ENCODE results near the gene APAF1. TPM values are rescaled to one million over a fixed set of nuclear protein-coding genes. Genes with fewer than 3 reads are reported as not detected.

The APAF1 gene
- total and polyA plus RNA-seq, 10 of the 15 experiments (the other 5 are each of a cell fraction or from before 2014, with no cell fraction given), result 4.2 to 19.1 (median 14.2) TPM

DNA sequence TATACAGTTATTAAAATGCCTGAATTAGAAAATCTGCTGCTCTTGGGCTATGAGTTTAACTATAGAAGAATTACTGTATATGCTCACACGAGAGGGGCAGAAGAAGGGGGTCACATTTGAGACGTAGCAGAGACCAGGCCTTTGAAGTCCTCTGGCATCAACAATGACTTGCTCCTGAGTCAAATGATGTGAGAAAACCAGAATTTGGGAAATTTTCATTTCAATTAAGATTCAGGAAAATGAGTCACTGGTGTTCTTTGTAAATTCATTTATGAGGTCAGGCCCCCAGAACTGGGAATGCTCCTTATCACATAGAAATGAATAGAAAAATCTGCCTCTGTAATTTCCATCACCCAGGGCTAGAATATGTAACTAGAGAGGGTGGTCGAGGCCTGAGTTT lies 92.9 kb downstream of the APAF1 start (continued):
- TF ChIP-seq, protein P1, sequence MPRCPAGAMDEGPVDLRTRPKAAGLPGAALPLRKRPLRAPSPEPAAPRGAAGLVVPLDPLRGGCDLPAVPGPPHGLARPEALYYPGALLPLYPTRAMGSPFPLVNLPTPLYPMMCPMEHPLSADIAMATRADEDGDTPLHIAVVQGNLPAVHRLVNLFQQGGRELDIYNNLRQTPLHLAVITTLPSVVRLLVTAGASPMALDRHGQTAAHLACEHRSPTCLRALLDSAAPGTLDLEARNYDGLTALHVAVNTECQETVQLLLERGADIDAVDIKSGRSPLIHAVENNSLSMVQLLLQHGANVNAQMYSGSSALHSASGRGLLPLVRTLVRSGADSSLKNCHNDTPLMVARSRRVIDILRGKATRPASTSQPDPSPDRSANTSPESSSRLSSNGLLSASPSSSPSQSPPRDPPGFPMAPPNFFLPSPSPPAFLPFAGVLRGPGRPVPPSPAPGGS (IDR thresholded peaks at IDR 0.05; ENCODE audit: borderline replicate concordance, insufficient read depth, low read depth, low read length, poor library complexity, severe bottlenecking), result no peak
- TF ChIP-seq KAT2A (conservative IDR thresholded peaks at IDR 0.05; ENCODE audit: control insufficient read depth, low read depth, low read length) (no peak), EGR1 (IDR thresholded peaks at IDR 0.05; ENCODE audit: borderline replicate concordance in 1 of 2, low read depth in 2 of 2, low read length in 2 of 2) (no peak), IKZF1 (conservative IDR thresholded peaks at IDR 0.05) (no peak)
- TF ChIP-seq, protein P2, sequence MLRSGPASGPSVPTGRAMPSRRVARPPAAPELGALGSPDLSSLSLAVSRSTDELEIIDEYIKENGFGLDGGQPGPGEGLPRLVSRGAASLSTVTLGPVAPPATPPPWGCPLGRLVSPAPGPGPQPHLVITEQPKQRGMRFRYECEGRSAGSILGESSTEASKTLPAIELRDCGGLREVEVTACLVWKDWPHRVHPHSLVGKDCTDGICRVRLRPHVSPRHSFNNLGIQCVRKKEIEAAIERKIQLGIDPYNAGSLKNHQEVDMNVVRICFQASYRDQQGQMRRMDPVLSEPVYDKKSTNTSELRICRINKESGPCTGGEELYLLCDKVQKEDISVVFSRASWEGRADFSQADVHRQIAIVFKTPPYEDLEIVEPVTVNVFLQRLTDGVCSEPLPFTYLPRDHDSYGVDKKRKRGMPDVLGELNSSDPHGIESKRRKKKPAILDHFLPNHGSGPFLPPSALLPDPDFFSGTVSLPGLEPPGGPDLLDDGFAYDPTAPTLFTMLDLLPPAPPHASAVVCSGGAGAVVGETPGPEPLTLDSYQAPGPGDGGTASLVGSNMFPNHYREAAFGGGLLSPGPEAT (IDR thresholded peaks at IDR 0.05; ENCODE audit: low read depth), result no peak

DNA sequence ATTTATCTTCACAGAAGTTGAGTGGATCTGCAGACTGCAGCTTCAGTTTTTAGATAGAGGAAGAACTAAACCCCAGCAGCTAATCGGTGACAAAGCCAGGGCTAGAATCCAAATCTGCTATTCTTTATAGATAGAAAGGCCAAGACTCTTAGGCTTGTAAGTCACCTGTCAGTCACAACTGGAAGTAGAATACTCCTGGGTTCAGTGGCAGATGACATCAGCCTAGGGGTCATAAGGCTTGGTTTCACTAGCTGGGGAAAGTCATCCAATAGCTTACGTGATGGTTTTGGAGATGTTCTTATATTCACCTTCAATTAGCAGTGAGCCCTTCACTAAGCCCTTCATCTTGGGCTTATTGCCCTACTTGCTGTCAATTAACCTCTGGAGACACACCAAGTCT lies 93.4 kb downstream of the APAF1 start:
- Histone ChIP-seq H3K79me2 (ENCODE audit: control insufficient read depth, insufficient read depth, low read length) (no peaks in the 10 kb centered on the region), H3K27ac (ENCODE audit: control insufficient read depth, insufficient read depth) (no peak overlapping the region), H3K4me2 (ENCODE audit: control insufficient read depth, insufficient read depth) (no peak overlapping the region), H3K36me3 (ENCODE audit: control insufficient read depth in 2 of 2, insufficient read depth in 2 of 2, low read length in 1 of 2) (no peaks in the 10 kb centered on the region; a peak in 2 of 4 replicates), H3K9me3 (replicated peaks; ENCODE audit: control insufficient read depth, insufficient read depth, low read length) (no peaks in the 10 kb centered on the region), H4K20me1 (ENCODE audit: control insufficient read depth, insufficient read depth) (no peaks in the 10 kb centered on the region), H3K27me3 (replicated peaks in 1 of 2; ENCODE audit: control insufficient read depth in 2 of 2, insufficient read depth in 2 of 2, low read length in 1 of 2) (no peaks in the 10 kb centered on the region), H3K4me1 (ENCODE audit: control insufficient read depth, insufficient read depth, low read length) (no peaks in the 10 kb centered on the region), H2AFZ (ENCODE audit: control insufficient read depth, low read depth, low read length) (no peak overlapping the region), H3K4me3 (no peak overlapping the region), H3K9ac (ENCODE audit: control insufficient read depth, insufficient read depth, low read length) (no peak overlapping the region)
- SMC1A ChIA-PET (ENCODE audit: uncharacterized antibody, unreplicated experiment), result interaction anchor here (1.4 to 5.6 kb wide), 3 partner anchors 9 to 27 kb away, joined by 4 to 29 read pairs (median 6); no protein-coding TSS in a partner anchor
- CTCF ChIA-PET, result interaction anchor here (1.1 to 6.0 kb wide), 3 partner anchors 9 to 260 kb away, joined by 3 to 36 read pairs (median 4); no protein-coding TSS in a partner anchor
- in situ Hi-C loops (cut with MboI) (no loop called here), intact Hi-C loops (cut with micrococcal nuclease; ENCODE audit: unreplicated experiment) (no loop called here)
- no peak for DNase-seq (ENCODE audit: low read depth, low spot score)
- POLR2A ChIA-PET, result no interaction called here
- no TSS peak for BruUV-seq (replicated peaks)
- ATAC-seq, result no peak
- WGBS (ENCODE audit: insufficient coverage, insufficient replicate concordance, low lambda C conversion rate, missing lambda C conversion rate), result 61% methylated on average over 2 of the region's 2 CpGs
- FAIRE-seq, result no peak
- RAD21 ChIA-PET (ENCODE audit: unreplicated experiment), result interaction anchor here (1.1 kb wide), 1 partner anchor 17 kb away, joined by 3 read pairs; no protein-coding TSS in a partner anchor
- TF ChIP-seq, protein P3, sequence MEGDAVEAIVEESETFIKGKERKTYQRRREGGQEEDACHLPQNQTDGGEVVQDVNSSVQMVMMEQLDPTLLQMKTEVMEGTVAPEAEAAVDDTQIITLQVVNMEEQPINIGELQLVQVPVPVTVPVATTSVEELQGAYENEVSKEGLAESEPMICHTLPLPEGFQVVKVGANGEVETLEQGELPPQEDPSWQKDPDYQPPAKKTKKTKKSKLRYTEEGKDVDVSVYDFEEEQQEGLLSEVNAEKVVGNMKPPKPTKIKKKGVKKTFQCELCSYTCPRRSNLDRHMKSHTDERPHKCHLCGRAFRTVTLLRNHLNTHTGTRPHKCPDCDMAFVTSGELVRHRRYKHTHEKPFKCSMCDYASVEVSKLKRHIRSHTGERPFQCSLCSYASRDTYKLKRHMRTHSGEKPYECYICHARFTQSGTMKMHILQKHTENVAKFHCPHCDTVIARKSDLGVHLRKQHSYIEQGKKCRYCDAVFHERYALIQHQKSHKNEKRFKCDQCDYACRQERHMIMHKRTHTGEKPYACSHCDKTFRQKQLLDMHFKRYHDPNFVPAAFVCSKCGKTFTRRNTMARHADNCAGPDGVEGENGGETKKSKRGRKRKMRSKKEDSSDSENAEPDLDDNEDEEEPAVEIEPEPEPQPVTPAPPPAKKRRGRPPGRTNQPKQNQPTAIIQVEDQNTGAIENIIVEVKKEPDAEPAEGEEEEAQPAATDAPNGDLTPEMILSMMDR (IDR thresholded peaks at IDR 0.05 in 2 of 3, conservative IDR thresholded peaks at IDR 0.05 in 1 of 3; ENCODE audit: control insufficient read depth in 2 of 3, extremely low read depth in 1 of 3, insufficient read depth in 1 of 3, low read depth in 3 of 3, low read length in 3 of 3), result no peak
- TF ChIP-seq, protein P4, sequence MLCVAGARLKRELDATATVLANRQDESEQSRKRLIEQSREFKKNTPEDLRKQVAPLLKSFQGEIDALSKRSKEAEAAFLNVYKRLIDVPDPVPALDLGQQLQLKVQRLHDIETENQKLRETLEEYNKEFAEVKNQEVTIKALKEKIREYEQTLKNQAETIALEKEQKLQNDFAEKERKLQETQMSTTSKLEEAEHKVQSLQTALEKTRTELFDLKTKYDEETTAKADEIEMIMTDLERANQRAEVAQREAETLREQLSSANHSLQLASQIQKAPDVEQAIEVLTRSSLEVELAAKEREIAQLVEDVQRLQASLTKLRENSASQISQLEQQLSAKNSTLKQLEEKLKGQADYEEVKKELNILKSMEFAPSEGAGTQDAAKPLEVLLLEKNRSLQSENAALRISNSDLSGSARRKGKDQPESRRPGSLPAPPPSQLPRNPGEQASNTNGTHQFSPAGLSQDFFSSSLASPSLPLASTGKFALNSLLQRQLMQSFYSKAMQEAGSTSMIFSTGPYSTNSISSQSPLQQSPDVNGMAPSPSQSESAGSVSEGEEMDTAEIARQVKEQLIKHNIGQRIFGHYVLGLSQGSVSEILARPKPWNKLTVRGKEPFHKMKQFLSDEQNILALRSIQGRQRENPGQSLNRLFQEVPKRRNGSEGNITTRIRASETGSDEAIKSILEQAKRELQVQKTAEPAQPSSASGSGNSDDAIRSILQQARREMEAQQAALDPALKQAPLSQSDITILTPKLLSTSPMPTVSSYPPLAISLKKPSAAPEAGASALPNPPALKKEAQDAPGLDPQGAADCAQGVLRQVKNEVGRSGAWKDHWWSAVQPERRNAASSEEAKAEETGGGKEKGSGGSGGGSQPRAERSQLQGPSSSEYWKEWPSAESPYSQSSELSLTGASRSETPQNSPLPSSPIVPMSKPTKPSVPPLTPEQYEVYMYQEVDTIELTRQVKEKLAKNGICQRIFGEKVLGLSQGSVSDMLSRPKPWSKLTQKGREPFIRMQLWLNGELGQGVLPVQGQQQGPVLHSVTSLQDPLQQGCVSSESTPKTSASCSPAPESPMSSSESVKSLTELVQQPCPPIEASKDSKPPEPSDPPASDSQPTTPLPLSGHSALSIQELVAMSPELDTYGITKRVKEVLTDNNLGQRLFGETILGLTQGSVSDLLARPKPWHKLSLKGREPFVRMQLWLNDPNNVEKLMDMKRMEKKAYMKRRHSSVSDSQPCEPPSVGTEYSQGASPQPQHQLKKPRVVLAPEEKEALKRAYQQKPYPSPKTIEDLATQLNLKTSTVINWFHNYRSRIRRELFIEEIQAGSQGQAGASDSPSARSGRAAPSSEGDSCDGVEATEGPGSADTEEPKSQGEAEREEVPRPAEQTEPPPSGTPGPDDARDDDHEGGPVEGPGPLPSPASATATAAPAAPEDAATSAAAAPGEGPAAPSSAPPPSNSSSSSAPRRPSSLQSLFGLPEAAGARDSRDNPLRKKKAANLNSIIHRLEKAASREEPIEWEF (IDR thresholded peaks at IDR 0.05; ENCODE audit: insufficient replicate concordance, low read depth, low read length), result no peak
- TF ChIP-seq, protein P1 (IDR thresholded peaks at IDR 0.05; ENCODE audit: borderline replicate concordance, insufficient read depth, low read depth, low read length, poor library complexity, severe bottlenecking), result no peak
- no peak for TF ChIP-seq NR2C1 (IDR thresholded peaks at IDR 0.05)
